HepG2 (cell line): ENCODE data around the gene ZNRF3. TPM values are rescaled to one million over a fixed set of nuclear protein-coding genes. Genes with fewer than 3 reads are reported as not detected.
A peak's percentile ranks its signal among the peaks of the same experiment; 100 is the strongest.

Experiments used
- FOSL2 ChIP-seq: sonication (generic); formaldehyde crosslinking; IDR thresholded peaks from 2 replicates; pipeline ENCODE4 v1.4.0; 2020; ENCODE audit warnings: missing genetic modification reagents
- FOXA3 ChIP-seq: IDR thresholded peaks from 2 replicates; pipeline ENCODE4 v1.6.1; 2016; ENCODE audit warnings: missing genetic modification reagents, missing compliant biosample characterization
- GATA4 ChIP-seq: sonication (generic); IDR thresholded peaks from 2 replicates; pipeline ENCODE4 v1.6.1; 2016; ENCODE audit warnings: antibody characterized with exemption, low read depth, borderline replicate concordance
- HOXD1 ChIP-seq: sonication (generic); formaldehyde crosslinking; IDR thresholded peaks from 2 replicates; pipeline ENCODE4 v1.5.0; 2020; ENCODE audit warnings: missing genetic modification reagents
- KLF15 ChIP-seq: sonication (generic); formaldehyde crosslinking; IDR thresholded peaks from 2 replicates; pipeline ENCODE4 v1.8.1; 2023; ENCODE audit warnings: borderline replicate concordance, mild to moderate bottlenecking, inconsistent platforms, missing genetic modification reagents, mixed read lengths
- MYC ChIP-seq: sonication (generic); formaldehyde crosslinking; IDR thresholded peaks from 2 replicates; pipeline ENCODE4 v1.9.0; 2021; ENCODE audit warnings: missing genetic modification reagents, borderline replicate concordance
- NCOR1 ChIP-seq: fragments of 200-600 bp; sonication (generic); IDR thresholded peaks from 2 replicates; pipeline ENCODE4 v1.7.0; 2017; ENCODE audit warnings: antibody characterized with exemption, low read length, borderline replicate concordance
- NFE2L1 ChIP-seq: sonication (generic); formaldehyde crosslinking; IDR thresholded peaks from 2 replicates; pipeline ENCODE4 v1.4.0; 2020; ENCODE audit warnings: missing genetic modification reagents, mild to moderate bottlenecking, borderline replicate concordance
- NR2C2 ChIP-seq: sonication (generic); formaldehyde crosslinking; IDR thresholded peaks from 2 replicates; pipeline ENCODE4 v1.4.0; 2020; ENCODE audit warnings: missing genetic modification reagents, mild to moderate bottlenecking, moderate library complexity, borderline replicate concordance
- RXRB ChIP-seq: IDR thresholded peaks from 2 replicates; pipeline ENCODE4 v1.6.1; 2016; ENCODE audit warnings: borderline replicate concordance, missing genetic modification reagents, missing compliant biosample characterization
- SAP130 ChIP-seq: IDR thresholded peaks from 2 replicates; pipeline ENCODE4 v1.6.1; 2016; ENCODE audit warnings: low read depth
- SNRNP70 ChIP-seq: fragments of 200-400 bp; formaldehyde crosslinking; IDR thresholded peaks from 2 replicates; pipeline ENCODE4 v1.6.1; 2017; ENCODE audit warnings: mild to moderate bottlenecking, low read depth, low read length, moderate library complexity
- SOX6 ChIP-seq, 2 experiments: fragments of 450-650 bp in 1 of 2; sonication (generic) in 1 of 2; formaldehyde crosslinking in 1 of 2; IDR thresholded peaks; 2 replicates each; pipeline versions ENCODE4 v1.4.0 to v1.6.1; 2017 to 2020; ENCODE audit warnings: antibody characterized with exemption in 1 of 2, mild to moderate bottlenecking in 1 of 2, missing genetic modification reagents in 1 of 2
- ZNF382 ChIP-seq: sonication (generic); formaldehyde crosslinking; IDR thresholded peaks from 2 replicates; pipeline ENCODE4 v1.5.0; 2020; ENCODE audit warnings: missing genetic modification reagents, mild to moderate bottlenecking, borderline replicate concordance
- ZSCAN31 ChIP-seq: sonication (generic); formaldehyde crosslinking; IDR thresholded peaks from 2 replicates; pipeline ENCODE4 v1.5.0; 2020; ENCODE audit warnings: low read depth, mild to moderate bottlenecking, missing genetic modification reagents
- polyA plus RNA-seq, 8 experiments: library from polyadenylated mRNA; depleted of rRNA in 3 of 8; stranded (reverse) in 7 of 8; unstranded in 1 of 8; fragments of >200 nt; fragmentation: Illumina TruSeq in 4 of 8; extraction: Trizol in 4 of 8; gene quantifications; 2 replicates each; pipeline versions ENCODE4 v1.2.1 to v1.2.3, GENCODE V29; 2011 to 2016; ENCODE audit warnings: low read depth in 4 of 8, missing spikeins in 1 of 8, mixed read lengths in 1 of 8; ENCODE audit not compliant: insufficient read depth in 1 of 8
- total RNA-seq, 5 experiments: library from RNA; depleted of rRNA; stranded (reverse); fragments of >200 nt; fragmentation: Illumina TruSeq; extraction: Trizol; gene quantifications; 2 replicates each; pipeline ENCODE4 v1.2.3, GENCODE V29; 2016; ENCODE audit warnings: low read depth in 1 of 5
- TF ChIP-seq, protein P1 (sequence below): IDR thresholded peaks from 2 replicates; pipeline ENCODE4 v1.6.1; 2016; ENCODE audit warnings: mild to moderate bottlenecking
- TF ChIP-seq, protein P2 (sequence below): sonication (generic); formaldehyde crosslinking; IDR thresholded peaks from 2 replicates; pipeline ENCODE4 v1.4.0; 2020; ENCODE audit warnings: missing genetic modification reagents
- TF ChIP-seq, protein P3 (sequence below): sonication (generic); formaldehyde crosslinking; IDR thresholded peaks from 2 replicates; pipeline ENCODE4 v1.5.0; 2020; ENCODE audit warnings: missing genetic modification reagents
- TF ChIP-seq, protein P4 (sequence below): sonication (generic); formaldehyde crosslinking; IDR thresholded peaks from 2 replicates; pipeline ENCODE4 v1.8.1; 2023; ENCODE audit warnings: mild to moderate bottlenecking, missing genetic modification reagents, borderline replicate concordance
- TF ChIP-seq, protein P5 (sequence below): sonication (generic); formaldehyde crosslinking; IDR thresholded peaks from 2 replicates; pipeline ENCODE4 v1.4.0; 2020; ENCODE audit warnings: mild to moderate bottlenecking, missing genetic modification reagents

ZNRF3 gene
- total and polyA plus RNA-seq, 2 of the 13 experiments (the other 11 are each of a cell fraction or from before 2014, with no cell fraction given): 20.3 to 36.7 TPM

DNA sequence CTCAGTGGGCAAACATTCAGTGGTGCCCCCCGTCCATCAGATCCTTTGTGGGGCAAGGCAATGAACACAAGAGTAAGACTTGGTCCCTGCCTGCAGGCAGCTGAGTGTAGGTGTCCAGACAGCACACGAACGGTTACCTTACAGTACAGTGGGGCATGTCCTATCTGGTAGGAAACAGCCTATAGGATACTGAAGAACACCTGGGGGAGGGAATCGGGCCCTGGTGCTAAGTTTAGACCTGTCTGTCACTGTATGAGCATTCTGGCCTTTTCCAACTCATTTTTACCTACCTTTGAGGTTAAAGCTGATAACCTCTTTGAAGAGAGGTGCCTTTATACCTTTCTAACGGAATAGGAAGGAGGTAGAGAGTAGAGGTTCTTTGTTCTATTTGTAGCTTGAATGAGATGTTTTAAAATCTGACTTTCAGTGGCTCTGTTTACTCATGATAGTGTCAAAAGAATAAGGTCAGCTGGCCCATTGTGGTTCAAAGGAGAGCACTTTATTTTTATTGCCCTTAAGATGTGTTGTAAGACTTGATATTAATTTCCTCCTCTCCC is 8.9 kb downstream of the ZNRF3 start (continued):
- TF ChIP-seq, protein P1, sequence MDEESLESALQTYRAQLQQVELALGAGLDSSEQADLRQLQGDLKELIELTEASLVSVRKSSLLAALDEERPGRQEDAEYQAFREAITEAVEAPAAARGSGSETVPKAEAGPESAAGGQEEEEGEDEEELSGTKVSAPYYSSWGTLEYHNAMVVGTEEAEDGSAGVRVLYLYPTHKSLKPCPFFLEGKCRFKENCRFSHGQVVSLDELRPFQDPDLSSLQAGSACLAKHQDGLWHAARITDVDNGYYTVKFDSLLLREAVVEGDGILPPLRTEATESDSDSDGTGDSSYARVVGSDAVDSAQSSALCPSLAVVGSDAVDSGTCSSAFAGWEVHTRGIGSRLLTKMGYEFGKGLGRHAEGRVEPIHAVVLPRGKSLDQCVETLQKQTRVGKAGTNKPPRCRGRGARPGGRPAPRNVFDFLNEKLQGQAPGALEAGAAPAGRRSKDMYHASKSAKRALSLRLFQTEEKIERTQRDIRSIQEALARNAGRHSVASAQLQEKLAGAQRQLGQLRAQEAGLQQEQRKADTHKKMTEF (CRISPR knock-in tag): peak; percentile 42; the same call in 1 of the 2 replicates
- TF ChIP-seq KLF15 (no peak), NR2C2 (CRISPR knock-in tag) (peak; percentile 19; the same call in 1 of the 2 replicates), FOSL2 (CRISPR knock-in tag) (no peak), SNRNP70 (no peak), NCOR1 (peak; percentile 28; the same call in 1 of the 2 replicates), SOX6 (IDR thresholded peaks at IDR 0.05) (no peak), SOX6 (CRISPR knock-in tag; IDR thresholded peaks at IDR 0.05) (peak; percentile 78), SAP130 (CRISPR knock-in tag) (peak; percentile 62), MYC (CRISPR knock-in tag) (no peak), GATA4 (peak; percentile 61; the same call in 1 of the 2 replicates), RXRB (CRISPR knock-in tag) (peak; percentile 16; the same call in 1 of the 2 replicates), HOXD1 (CRISPR knock-in tag) (no peak), ZSCAN31 (CRISPR knock-in tag) (no peak), ZNF382 (CRISPR knock-in tag) (no peak), NFE2L1 (CRISPR knock-in tag) (no peak), FOXA3 (peak; percentile 17; the same call in 1 of the 2 replicates)
- TF ChIP-seq, protein P2, sequence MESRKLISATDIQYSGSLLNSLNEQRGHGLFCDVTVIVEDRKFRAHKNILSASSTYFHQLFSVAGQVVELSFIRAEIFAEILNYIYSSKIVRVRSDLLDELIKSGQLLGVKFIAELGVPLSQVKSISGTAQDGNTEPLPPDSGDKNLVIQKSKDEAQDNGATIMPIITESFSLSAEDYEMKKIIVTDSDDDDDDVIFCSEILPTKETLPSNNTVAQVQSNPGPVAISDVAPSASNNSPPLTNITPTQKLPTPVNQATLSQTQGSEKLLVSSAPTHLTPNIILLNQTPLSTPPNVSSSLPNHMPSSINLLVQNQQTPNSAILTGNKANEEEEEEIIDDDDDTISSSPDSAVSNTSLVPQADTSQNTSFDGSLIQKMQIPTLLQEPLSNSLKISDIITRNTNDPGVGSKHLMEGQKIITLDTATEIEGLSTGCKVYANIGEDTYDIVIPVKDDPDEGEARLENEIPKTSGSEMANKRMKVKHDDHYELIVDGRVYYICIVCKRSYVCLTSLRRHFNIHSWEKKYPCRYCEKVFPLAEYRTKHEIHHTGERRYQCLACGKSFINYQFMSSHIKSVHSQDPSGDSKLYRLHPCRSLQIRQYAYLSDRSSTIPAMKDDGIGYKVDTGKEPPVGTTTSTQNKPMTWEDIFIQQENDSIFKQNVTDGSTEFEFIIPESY (CRISPR knock-in tag): no peak
- TF ChIP-seq, protein P3, sequence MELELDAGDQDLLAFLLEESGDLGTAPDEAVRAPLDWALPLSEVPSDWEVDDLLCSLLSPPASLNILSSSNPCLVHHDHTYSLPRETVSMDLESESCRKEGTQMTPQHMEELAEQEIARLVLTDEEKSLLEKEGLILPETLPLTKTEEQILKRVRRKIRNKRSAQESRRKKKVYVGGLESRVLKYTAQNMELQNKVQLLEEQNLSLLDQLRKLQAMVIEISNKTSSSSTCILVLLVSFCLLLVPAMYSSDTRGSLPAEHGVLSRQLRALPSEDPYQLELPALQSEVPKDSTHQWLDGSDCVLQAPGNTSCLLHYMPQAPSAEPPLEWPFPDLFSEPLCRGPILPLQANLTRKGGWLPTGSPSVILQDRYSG (CRISPR knock-in tag): no peak
- TF ChIP-seq, protein P4, sequence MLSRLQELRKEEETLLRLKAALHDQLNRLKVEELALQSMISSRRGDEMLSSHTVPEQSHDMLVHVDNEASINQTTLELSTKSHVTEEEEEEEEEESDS (CRISPR knock-in tag): no peak
- TF ChIP-seq, protein P5, sequence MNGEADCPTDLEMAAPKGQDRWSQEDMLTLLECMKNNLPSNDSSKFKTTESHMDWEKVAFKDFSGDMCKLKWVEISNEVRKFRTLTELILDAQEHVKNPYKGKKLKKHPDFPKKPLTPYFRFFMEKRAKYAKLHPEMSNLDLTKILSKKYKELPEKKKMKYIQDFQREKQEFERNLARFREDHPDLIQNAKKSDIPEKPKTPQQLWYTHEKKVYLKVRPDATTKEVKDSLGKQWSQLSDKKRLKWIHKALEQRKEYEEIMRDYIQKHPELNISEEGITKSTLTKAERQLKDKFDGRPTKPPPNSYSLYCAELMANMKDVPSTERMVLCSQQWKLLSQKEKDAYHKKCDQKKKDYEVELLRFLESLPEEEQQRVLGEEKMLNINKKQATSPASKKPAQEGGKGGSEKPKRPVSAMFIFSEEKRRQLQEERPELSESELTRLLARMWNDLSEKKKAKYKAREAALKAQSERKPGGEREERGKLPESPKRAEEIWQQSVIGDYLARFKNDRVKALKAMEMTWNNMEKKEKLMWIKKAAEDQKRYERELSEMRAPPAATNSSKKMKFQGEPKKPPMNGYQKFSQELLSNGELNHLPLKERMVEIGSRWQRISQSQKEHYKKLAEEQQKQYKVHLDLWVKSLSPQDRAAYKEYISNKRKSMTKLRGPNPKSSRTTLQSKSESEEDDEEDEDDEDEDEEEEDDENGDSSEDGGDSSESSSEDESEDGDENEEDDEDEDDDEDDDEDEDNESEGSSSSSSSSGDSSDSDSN (CRISPR knock-in tag): no peak
